HepG2 (cell line): ENCODE results near the gene ABHD17C. TPM values are rescaled to one million over a fixed set of nuclear protein-coding genes. Genes with fewer than 3 reads are reported as not detected.

Experiments used
- BCL6 ChIP-seq: IDR thresholded peaks from 2 replicates; pipeline ENCODE4 v1.6.1; 2016; ENCODE audit warnings: missing genetic modification reagents, missing compliant biosample characterization
- E2F1 ChIP-seq: sonication (generic); formaldehyde crosslinking; IDR thresholded peaks from 2 replicates; pipeline ENCODE4 v1.5.0; 2020; ENCODE audit warnings: missing genetic modification reagents
- FOXJ3 ChIP-seq: sonication (generic); formaldehyde crosslinking; IDR thresholded peaks from 2 replicates; pipeline ENCODE4 v1.4.0; 2020; ENCODE audit warnings: missing genetic modification reagents, mild to moderate bottlenecking, borderline replicate concordance
- FUBP1 ChIP-seq: sonication (generic); formaldehyde crosslinking; IDR thresholded peaks from 2 replicates; pipeline ENCODE4 v1.5.1; 2020; ENCODE audit warnings: missing genetic modification reagents, mild to moderate bottlenecking, borderline replicate concordance
- HNRNPH1 ChIP-seq: fragments of 200-400 bp; formaldehyde crosslinking; optimal IDR thresholded peaks from 2 replicates; pipeline ENCODE3; 2017; ENCODE audit warnings: mild to moderate bottlenecking, low read depth, low read length
- KLF12 ChIP-seq: sonication (generic); formaldehyde crosslinking; IDR thresholded peaks from 2 replicates; pipeline ENCODE4 v1.4.0; 2020; ENCODE audit warnings: missing genetic modification reagents, borderline replicate concordance
- MIER3 ChIP-seq: IDR thresholded peaks from 2 replicates; pipeline ENCODE4 v1.6.1; 2016; ENCODE audit warnings: missing compliant biosample characterization, borderline replicate concordance
- NR1H2 ChIP-seq: sonication (generic); formaldehyde crosslinking; IDR thresholded peaks from 2 replicates; pipeline ENCODE4 v1.8.1; 2022; ENCODE audit warnings: low read depth, missing genetic modification reagents, borderline replicate concordance
- PATZ1 ChIP-seq: sonication (generic); formaldehyde crosslinking; IDR thresholded peaks from 2 replicates; pipeline ENCODE4 v1.4.0; 2020; ENCODE audit warnings: missing genetic modification reagents
- SRSF1 ChIP-seq: fragments of 200-400 bp; formaldehyde crosslinking; optimal IDR thresholded peaks from 2 replicates; pipeline ENCODE3; 2017; ENCODE audit warnings: mild to moderate bottlenecking, low read depth, low read length, moderate library complexity
- ZHX1 ChIP-seq: sonication (generic); formaldehyde crosslinking; IDR thresholded peaks from 2 replicates; pipeline ENCODE4 v1.8.1; 2022; ENCODE audit warnings: low read depth, mild to moderate bottlenecking, missing genetic modification reagents
- ZMYM3 ChIP-seq: sonication (generic); formaldehyde crosslinking; IDR thresholded peaks from 2 replicates; pipeline ENCODE4 v1.5.1; 2020; ENCODE audit warnings: mild to moderate bottlenecking, missing genetic modification reagents
- ZNF33A ChIP-seq: sonication (generic); formaldehyde crosslinking; IDR thresholded peaks from 2 replicates; pipeline ENCODE4 v1.5.1; 2020; ENCODE audit warnings: missing genetic modification reagents, mild to moderate bottlenecking, moderate library complexity, borderline replicate concordance
- ZNF577 ChIP-seq: sonication (generic); formaldehyde crosslinking; IDR thresholded peaks from 2 replicates; pipeline ENCODE4 v1.4.0; 2020; ENCODE audit warnings: mild to moderate bottlenecking, low read depth, missing genetic modification reagents, borderline replicate concordance
- ZNF704 ChIP-seq: sonication (generic); formaldehyde crosslinking; IDR thresholded peaks from 2 replicates; pipeline ENCODE4 v1.8.1; 2023; ENCODE audit warnings: mild to moderate bottlenecking, inconsistent platforms, moderate library complexity, missing genetic modification reagents, borderline replicate concordance
- ZNF883 ChIP-seq: sonication (generic); formaldehyde crosslinking; IDR thresholded peaks from 2 replicates; pipeline ENCODE4 v1.5.1; 2020; ENCODE audit warnings: mild to moderate bottlenecking, missing genetic modification reagents; ENCODE audit errors: not compliant biosample characterization
- polyA plus RNA-seq, 8 experiments: library from polyadenylated mRNA; depleted of rRNA in 3 of 8; stranded (reverse) in 7 of 8; unstranded in 1 of 8; fragments of >200 nt; fragmentation: Illumina TruSeq in 4 of 8; extraction: Trizol in 4 of 8; gene quantifications; 2 replicates each; pipeline versions ENCODE4 v1.2.1 to v1.2.3, GENCODE V29; 2011 to 2016; ENCODE audit warnings: low read depth in 4 of 8, missing spikeins in 1 of 8, mixed read lengths in 1 of 8; ENCODE audit not compliant: insufficient read depth in 1 of 8
- total RNA-seq, 5 experiments: library from RNA; depleted of rRNA; stranded (reverse); fragments of >200 nt; fragmentation: Illumina TruSeq; extraction: Trizol; gene quantifications; 2 replicates each; pipeline ENCODE4 v1.2.3, GENCODE V29; 2016; ENCODE audit warnings: low read depth in 1 of 5
- TF ChIP-seq, protein P1 (sequence below): sonication (generic); formaldehyde crosslinking; IDR thresholded peaks from 2 replicates; pipeline ENCODE4 v1.4.0; 2020; ENCODE audit warnings: low read depth, mild to moderate bottlenecking, missing genetic modification reagents

ABHD17C gene
- total and polyA plus RNA-seq, 2 of the 13 experiments (the other 11 are each of a cell fraction or from before 2014, with no cell fraction given): 2.9 to 3.9 TPM

DNA sequence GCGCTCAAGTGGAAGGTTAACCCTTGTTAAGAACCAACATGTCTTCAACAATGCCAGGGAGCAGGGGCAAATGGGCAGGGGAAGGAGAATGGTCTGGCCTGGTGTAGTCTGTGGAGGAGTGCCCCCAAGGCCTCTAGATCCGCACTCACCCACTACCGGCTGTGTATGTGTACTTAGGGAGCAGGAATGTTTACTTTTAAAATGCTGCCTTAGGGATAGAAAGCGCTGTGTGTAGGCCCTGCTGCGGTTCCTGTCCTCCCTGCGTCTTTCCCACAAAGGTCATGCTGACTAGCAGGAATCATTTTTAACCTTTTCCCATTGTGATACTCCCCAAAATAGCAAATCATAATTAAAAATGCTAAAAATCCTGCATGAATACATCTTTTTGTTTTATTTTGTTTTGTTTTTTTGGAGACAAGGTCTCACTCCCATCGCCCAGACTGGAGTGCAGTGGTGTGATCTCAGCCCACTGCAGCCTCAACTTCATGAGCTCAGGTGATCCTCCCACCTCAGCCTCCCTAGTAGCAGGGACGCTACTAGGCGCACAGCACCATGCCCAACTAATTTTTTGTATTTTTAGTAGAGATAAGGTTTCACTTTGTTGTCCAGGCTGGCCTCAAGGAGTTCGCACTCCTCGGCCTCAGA, 48.2 kb downstream of the ABHD17C start (continued):
- TF ChIP-seq ZNF704 (CRISPR knock-in tag): no peak
- TF ChIP-seq ZMYM3 (CRISPR knock-in tag): peak; percentile 70
- no peak for TF ChIP-seq ZNF577 (CRISPR knock-in tag)
- no peak for TF ChIP-seq MIER3 (CRISPR knock-in tag)
- 0 out of 2 replicates have a peak, but pooled peaks have one; percentile 7 for TF ChIP-seq BCL6 (CRISPR knock-in tag)
- no peak for TF ChIP-seq FOXJ3 (CRISPR knock-in tag)
- TF ChIP-seq ZNF33A (CRISPR knock-in tag): no peak
- peak; percentile 35; the same call in 1 of the 2 replicates for TF ChIP-seq PATZ1 (CRISPR knock-in tag)
- no peak for TF ChIP-seq FUBP1 (CRISPR knock-in tag)
- TF ChIP-seq ZHX1 (CRISPR knock-in tag): no peak
- no peak for TF ChIP-seq KLF12
- no peak for TF ChIP-seq HNRNPH1
- no peak for TF ChIP-seq ZNF883 (CRISPR knock-in tag)
- TF ChIP-seq, protein P1, sequence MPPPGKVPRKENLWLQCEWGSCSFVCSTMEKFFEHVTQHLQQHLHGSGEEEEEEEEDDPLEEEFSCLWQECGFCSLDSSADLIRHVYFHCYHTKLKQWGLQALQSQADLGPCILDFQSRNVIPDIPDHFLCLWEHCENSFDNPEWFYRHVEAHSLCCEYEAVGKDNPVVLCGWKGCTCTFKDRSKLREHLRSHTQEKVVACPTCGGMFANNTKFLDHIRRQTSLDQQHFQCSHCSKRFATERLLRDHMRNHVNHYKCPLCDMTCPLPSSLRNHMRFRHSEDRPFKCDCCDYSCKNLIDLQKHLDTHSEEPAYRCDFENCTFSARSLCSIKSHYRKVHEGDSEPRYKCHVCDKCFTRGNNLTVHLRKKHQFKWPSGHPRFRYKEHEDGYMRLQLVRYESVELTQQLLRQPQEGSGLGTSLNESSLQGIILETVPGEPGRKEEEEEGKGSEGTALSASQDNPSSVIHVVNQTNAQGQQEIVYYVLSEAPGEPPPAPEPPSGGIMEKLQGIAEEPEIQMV (CRISPR knock-in tag): no peak
- TF ChIP-seq E2F1 (CRISPR knock-in tag): no peak
- no peak for TF ChIP-seq NR1H2
- no peak for TF ChIP-seq SRSF1
